ENCODE measurements around the gene NOL9.

NOL9 gene

DNA sequence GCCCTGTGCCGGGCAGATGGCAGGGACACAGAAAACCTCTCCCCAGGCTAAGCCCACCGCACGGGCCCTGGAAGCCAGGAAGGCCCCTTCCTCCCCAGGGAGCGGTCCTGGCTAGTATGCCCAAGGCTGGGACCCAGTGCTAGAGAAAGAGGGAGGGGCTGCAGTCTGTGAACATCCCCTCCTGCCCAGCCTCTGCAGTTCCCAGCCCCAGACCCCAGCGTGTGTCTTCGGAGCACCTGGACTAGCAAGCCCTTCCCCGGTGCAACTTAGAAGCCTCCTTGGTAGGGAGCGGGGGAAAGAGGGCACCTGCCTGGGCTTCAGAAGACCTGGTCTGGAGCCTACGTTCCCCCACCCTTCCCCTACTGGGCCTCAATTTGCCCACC lies 64.9 kb downstream of the NOL9 start:
- no peak for DNase-seq (ENCODE audit: low read depth in 3 of 3)

DNA sequence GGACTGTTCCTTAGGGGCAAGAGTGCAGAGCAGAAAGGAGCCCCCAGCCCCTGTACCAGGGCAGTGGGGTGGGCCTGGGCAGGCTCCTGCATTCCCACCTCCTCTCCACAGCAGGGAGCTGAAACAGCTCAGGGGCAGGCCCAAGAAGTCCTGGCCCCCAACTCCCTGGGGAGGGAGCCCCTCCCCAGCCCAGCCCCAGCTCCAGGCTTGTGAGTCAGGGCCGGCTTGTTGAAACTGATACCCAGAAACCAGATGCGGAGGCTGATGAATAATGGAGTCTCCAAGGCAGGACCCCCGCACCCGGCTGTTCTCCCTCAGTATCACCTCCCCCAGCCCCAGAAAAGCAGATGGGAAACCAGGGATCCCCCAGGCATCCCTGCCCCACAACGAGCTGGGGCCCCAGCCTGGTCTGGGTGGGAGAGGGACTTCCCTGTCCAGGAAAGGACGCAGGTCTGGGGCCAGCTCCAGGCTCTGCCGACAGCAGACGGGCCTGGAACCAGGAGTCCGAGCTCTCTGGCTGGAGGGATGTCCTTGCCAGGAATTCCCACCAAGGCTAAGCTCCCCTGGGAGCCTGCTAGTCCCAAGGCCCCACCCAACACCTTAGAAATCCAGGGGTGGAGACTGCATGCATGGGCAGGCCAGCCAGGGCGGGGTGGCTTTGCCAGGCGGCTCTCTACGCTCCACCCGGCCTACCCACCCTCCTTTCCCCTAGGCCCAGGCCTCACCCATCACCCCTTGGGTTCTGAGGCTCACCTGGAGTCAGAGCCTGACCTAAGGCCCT lies 65.5 kb downstream of the NOL9 start:
- DNase-seq (ENCODE audit: low read depth in 3 of 3) = no peak

DNA sequence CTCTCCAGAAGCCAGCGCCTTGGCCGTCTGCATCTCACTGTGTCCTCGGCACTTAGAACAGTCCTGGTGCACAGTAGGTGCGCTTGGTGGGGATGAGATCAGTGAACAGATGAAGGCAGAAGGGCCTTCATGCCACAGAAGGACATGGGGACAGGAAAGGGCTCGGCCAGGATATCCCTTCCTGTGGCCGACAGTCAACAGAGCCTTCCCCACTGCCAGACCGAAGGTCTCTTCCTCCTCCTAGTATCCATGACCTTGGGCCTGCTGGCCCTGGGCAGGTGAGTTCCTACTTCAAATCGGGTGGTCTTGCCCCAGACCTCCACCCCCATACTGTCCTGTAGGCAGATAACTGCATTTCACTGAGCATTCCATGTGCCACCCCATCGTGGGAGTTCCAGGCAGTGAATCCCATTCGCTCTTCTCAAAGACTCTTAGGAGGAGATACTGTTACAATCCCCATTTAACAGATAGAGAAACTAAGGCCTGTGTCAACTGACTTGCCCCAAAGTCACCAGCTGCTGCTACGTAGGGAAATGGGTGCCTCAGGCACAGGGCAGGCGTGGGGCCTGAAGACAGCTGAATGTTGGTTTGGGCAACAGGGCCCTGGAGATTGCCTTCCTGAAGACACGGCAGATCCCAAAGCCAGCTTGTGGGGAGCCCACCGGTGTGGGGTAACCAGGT lies 66.4 kb downstream of the NOL9 start:
- DNase-seq (ENCODE audit: low read depth in 3 of 3) = no peak

DNA sequence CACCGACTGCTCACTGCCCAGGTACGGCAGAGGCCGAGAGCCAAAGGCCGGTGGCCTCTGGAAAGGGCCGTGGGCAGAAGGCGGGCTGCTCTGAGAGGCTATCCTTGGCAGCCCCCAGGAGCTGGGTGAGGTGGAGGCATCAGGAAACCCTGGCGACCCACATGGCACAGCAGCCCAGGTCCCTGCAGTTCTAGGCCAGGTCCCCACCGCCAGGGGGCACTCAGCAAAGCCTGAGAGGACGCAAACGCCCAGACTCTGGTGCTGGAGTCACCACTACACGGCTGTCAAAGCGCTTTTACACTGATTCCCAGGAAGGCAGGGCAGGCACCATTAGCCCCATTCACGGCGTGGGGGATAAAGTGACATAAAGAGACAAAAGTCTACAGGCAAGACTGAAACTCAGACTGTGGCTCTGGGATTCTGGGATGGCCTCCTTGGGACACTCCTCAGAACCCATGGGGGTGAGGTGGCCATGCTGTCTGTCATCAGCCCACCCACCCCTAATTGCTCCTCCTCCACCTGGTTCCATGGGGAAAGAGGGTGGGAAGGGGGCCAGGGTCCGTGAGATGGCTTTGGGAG lies 67.8 kb downstream of the NOL9 start:
- peak; percentile 77 to 89 (median 77) for DNase-seq (ENCODE audit: low read depth in 3 of 3)

DNA sequence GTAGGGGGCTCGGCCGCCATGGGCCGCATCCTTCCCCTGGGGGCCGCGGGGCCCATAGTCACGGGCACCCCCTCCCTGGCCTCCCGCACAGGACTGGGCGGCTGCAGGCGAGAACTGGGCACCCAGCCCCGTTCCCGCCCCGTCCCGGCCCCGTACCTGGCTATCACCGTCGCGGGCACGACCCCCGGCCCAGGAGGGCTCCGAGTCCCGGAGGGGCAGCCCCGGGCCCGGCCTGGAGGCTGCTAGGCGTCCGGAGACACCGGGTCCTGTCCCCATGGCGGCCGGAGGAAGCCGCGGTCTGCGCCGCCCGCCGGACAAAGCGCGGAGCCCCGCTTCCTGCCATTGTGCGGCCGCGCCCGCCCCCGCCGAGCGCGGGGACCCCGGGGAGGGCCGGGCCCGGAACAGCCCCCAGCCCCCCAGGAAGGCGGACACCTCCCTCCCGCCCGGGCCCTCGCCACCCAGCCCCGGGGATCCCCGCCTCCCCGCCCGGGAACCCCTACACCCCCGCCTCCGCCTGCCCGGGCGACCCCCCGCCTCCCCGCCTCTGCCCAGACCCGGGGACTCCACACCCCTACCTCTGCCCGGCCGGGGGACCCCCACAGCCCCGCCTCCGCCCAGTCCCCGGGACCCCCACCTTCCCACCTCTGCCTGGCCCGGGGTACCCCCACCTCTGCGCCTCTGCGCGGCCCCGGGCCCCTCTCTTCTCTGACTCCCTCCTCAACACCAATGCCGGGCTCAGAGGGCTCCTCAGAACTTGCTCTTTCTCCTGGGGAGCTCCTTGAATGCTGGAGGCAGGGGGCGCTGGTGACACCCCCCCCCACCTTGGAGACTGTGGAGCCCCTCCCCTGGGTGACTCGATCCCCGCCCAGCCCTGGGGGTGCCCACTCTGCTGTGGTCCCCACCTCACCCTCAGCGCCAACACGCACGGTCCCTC lies 68.9 kb downstream of the NOL9 start:
- no peak for DNase-seq (ENCODE audit: low read depth in 3 of 3)

DNA sequence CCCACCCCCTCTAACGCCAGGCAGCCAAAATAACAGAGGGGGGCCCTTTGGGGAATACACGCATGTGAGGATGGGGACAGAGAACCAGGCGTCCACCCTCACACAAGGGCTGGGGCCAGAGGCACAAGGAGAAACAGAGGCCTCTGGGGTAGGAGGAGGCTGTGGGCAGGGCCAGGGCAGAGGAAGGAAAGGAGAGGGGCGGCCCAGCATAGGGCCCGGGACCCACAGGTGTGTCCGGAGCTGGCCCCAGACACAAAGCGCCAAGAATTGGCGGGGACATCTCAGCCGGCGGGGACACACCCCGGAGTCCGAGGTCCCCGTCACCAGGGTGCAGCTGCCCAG lies 69.5 kb downstream of the NOL9 start:
- no peak for DNase-seq (ENCODE audit: low read depth in 3 of 3)

DNA sequence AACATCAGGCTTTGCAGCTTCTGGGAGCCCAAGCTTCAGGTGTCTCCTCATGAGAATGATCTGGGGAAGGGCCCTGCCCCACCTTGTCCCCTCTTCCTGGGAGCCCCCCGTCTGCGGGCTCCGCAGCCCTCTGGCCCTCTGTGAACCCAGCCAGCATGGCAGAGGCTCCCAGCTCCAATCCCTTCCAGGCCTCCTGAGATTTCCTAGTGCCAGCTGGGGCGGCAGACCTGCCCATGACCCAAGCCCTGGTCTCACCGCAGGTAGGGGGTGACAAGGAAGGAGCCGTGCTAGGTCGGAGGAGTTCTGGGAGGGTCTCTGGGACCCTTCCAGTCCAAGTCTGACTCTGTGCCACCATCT lies 70.6 kb downstream of the NOL9 start:
- no peak for DNase-seq (ENCODE audit: low read depth in 3 of 3)

DNA sequence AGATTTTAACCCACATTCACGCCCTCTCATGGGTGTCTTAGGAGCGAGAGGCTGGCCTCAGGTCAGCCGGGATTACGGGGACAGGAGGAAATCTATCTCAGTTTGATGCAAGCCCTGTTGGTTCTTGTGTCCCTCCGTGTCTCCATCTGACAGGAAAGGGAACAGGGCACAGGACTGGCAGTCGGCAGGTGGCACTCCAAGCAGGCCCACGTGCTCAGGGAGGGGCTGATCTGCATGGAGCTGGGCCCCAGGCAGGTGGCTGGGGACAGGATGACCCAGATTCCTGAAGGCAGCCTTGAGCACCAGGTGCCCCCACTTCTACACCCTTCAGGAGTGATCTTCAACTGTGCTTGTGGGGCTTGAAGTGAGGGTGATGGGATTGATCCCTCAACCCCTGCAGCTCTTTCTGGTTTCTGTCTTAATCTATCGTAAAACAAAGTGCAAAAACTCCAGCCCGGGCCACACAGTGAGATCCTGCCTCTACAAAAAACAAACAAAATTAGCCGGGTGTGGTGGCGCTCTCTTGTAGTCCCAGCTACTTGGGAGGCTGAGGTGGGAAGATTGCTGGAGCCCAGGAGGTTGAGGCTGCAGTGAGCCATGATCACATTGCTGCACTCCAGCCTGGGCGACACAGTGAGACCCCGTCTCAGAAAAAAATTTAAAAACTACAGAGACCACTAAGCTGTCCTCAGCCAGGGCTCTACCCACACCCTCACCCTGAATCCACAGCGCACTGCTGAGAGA lies 71.1 kb downstream of the NOL9 start:
- no peak for DNase-seq (ENCODE audit: low read depth in 3 of 3)

DNA sequence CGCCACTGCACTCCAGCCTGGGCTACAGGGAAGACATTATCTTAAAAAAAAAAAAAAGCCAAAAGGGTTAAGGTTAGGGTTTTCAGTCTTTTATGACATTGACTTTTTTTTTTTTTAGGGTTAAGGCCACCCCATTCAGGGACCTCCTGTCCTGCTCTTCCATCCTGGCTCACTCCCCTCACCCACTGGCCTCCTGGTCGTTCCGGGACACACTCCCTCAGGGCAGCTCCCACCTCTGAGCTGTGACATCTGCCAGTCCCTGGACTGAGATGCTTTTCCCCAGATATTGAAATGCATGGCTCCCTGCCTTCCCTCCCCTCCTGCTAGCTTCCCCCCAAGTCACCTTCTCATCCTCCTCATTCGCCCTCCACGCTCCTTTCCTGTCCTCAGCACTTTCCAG lies 72.5 kb downstream of the NOL9 start:
- no peak for DNase-seq (ENCODE audit: low read depth in 3 of 3)

DNA sequence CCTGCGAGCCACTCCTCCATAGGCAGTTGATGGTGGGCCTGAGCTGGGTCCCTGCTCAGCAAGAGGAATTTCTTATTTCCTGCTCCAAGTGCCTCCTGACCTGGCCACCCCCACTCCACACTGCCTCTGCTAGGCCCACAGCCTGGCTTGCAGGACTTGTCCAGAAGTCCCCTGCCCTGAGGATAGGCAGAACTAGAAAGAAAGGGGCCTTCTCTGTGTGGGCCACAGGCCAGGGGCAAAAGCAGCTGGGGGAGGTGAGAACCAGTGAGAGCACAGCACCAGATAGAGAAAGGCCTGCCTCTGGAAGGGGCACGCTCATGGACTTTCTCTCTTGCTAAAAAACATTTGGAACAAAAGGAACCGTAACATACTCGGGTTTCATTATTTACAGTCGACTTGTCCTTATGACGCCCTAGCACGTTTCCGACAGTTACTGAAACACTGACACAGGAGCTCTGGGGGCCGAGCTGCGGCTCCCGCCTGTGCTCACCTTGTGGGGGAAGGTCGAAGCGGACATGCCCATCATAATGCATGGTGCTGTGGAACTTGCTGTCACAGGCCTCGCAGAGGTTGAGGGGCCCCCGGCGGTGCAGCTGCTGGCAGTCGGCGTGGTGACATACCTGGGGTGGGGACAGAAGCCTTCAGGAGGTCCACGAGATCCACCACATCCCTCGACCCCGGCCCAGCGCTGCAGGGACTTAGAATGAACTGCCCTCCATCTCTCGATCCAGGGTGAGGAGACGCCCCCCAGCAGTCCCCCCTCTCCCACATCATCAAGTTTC lies 77.1 kb downstream of the NOL9 start:
- no peak for DNase-seq (ENCODE audit: low read depth in 3 of 3)

DNA sequence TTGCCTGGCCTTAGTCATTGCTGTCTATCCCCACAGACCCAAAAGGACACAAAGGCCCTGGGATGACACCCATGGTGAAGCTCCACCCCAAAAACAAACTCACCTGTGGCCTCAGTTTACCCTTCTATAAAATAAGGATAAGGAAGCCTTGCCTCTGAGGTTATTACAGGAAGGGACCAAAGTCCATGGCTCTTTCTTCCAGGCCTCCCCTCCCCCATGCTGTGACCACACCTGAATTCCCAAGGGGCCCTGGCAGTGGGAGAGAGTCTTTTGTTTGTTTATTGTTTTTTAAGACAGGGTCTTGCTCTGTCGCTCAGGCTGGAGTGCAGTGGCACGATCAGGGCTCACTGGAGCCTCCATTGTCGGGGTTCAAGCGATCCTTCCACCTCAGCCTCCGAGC lies 77.8 kb downstream of the NOL9 start:
- DNase-seq (ENCODE audit: low read depth in 3 of 3) = no peak

DNA sequence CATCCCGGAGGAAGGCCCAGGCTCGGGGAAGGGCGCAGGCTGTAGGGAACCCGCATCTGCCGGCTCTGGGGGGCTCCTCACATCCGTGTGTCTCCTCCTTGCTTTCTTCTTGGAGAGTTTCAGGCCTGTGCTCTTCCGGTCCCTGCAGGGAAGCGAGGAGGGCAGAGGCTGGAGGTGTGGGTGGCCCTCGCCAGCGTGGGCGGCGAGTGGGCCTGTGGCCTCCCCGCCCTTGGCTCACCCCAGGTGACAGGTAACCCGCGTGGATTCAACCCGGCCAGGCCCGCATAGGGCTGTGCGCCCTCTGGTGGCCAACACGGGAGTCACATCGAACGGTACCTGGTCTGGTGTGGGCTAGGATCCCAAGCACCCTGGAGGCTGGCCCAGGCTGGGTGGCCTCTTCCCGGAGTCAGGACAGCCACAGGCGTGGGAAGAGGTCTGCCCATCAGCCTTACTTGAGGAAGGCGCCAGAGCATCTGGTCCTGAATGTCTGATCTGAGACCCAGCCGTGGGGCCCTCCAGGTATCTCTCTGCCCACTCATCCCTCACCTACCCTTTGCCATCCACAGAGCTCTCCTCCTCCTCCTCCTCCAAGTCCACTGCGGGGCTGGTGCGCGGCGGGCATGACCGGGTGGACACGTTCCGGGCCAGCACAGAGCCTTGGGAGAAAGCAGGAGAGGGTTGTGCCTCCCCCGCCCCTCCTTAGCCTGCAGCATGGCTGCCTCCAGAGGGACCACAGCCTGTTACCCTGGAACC lies 78.8 kb downstream of the NOL9 start:
- DNase-seq (ENCODE audit: low read depth in 3 of 3) = peak in 2 of 3 donors; percentile 60 to 65

DNA sequence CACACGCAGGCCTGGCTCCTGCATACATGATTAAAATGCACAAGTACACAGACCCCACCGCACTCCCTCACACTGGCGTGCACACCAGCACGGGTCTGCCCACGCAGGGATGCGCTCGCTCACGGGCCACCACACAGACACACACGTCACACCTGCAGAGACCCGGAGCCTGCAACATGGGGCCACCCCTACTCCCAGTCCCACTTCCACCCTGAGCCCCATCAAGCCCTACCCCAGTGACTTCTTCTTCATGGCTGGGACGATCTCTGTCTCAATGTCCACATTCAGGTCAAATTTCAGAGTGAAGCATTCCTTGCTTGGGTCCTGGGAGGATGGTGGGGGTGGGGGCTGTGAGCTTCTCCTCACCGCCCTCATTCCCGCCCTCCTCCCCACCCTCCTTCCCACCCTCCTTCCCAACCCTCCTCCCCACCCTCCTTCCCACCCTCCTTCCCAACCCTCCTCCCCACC lies 79.5 kb downstream of the NOL9 start:
- no peak for DNase-seq (ENCODE audit: low read depth in 3 of 3)

DNA sequence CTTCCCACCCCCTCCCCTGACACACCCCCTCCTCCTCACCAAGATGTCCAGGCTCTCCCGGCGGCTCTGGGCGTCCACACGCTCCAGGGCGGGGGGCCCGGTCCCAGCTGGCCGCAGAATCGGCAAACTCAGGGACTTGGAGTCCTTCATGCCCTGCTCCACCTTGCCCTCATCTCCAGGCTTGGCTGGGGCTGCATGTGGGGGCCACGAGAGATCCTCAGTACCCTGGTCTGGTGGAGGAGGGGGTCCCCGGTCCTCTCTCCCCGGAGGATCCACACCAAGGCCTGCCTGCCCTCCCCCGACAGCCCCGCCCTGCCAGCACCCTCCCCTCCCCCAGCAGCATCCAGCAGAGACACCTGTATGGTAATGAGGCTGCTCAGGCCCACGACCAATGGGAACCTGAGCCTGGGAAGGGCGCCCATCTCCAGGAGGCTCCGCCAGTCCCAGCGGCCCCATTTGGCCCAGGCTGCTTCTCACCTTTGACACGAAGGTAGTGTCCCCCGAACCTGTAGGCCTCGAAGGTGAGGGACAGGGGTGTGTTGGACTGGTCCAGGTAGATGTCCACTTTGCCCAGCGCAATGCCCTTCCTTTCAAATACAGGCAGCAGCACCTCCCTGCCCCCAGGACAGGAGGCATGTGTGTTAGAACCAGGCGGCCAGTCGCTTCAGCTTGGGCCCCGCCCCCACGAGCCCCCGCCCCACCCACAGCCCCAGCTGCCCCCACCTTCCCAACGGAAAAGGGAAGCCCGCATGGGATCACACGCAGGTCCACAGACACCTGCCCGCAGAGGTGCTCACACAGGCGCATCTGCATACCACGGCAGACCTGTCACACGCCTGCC lies 80.1 kb downstream of the NOL9 start:
- no peak for DNase-seq (ENCODE audit: low read depth in 3 of 3)

DNA sequence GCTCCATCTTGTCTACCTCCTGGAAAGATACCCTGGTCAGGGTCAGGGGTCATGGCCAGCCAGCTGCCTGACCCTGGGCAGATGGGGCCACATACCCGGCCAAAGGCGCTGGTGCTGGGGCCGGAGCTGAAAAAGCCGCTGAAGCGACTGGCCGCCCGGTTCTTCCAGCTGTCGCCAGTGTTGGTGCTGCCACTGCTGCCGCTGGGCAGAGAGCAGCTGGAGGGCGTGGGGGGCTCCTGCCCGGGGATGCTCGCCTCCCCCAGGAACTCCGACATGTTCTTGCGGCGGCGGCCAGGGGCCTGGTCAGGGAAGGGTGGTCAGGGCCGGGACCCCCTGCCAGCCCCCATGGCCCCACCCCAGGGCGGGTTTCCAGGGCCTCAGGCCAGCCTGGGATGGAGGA lies 81.2 kb downstream of the NOL9 start:
- DNase-seq (ENCODE audit: low read depth in 3 of 3) = no peak

DNA sequence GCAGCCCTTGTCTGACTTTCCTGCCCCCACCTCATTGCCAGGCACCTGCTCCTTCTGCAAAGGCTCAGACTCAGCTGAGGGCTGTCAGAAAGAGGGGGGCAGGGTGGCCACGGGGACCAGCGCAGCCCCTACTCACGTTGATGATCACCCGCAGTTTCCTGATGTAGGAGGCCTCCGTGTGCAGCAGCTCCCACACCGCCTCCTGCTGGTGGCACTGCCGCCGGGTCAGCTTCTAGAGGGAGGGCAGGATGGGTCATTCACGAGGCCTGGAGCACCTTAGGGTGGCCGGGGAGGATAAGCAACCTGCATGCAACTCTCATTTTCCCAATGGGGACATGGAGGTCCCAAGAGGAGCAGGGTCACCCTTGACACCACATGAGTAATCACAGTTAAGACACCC lies 81.9 kb downstream of the NOL9 start:
- no peak for DNase-seq (ENCODE audit: low read depth in 3 of 3)

DNA sequence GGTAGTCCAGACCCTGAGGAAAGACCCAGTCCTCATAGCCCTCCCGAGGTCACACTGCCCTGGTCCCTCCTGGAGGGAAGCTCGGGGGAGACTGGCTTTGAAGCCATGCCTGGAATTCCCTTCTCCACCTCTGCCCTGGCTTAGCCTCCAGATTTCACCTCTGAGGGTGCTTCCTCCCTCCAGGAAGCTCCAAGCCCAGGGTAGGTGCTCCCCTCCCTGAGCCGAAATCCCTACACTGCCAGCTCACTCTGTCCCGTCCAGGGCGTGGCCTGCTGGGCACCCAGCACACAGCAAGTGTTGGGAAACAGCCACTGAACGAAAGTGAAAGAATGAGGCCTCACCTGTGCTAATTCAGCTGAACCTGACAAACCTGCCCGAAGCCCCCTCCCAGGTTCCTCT lies 82.3 kb downstream of the NOL9 start:
- no peak for DNase-seq (ENCODE audit: low read depth in 3 of 3)

Data from stimulated activated CD4-positive, alpha-beta T cell treated with anti-CD3 and anti-CD28 coated beads, TNF-alpha, amount 100 ng/mL, for 48 hours (primary cell).